ENCODE results near the gene KIF1B.

DNA sequence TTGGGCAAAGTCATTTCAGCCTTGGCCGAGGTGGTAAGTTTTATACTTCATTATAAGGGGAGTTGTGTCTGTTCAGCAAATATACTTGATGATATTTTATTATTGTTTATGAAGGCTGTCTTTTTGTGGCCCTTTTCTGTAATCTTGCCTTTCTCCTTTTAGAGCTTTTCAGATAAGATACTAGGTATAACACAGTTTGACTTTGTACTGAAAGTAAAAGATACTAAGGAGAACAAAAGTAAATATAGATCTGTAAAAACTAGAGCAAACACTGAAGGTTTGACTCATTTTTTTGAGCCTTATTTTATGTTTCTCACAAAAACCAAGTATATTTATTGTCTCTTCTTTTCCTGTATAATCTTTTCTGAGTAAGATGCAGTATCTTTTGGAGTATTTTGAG lies 61.9 kb downstream of the KIF1B start:
- no peak for TF ChIP-seq EZH2 (IDR thresholded peaks at IDR 0.05; ENCODE audit: borderline replicate concordance, insufficient read depth, low read depth, low read length, poor library complexity, severe bottlenecking)
- TF ChIP-seq, protein P1, sequence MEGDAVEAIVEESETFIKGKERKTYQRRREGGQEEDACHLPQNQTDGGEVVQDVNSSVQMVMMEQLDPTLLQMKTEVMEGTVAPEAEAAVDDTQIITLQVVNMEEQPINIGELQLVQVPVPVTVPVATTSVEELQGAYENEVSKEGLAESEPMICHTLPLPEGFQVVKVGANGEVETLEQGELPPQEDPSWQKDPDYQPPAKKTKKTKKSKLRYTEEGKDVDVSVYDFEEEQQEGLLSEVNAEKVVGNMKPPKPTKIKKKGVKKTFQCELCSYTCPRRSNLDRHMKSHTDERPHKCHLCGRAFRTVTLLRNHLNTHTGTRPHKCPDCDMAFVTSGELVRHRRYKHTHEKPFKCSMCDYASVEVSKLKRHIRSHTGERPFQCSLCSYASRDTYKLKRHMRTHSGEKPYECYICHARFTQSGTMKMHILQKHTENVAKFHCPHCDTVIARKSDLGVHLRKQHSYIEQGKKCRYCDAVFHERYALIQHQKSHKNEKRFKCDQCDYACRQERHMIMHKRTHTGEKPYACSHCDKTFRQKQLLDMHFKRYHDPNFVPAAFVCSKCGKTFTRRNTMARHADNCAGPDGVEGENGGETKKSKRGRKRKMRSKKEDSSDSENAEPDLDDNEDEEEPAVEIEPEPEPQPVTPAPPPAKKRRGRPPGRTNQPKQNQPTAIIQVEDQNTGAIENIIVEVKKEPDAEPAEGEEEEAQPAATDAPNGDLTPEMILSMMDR (IDR thresholded peaks at IDR 0.05), result no peak

All from B cell (primary cell).